CD4-positive, alpha-beta T cell (primary cell): Measurements from ENCODE around the gene MAPK14. TPM values are rescaled to one million over a fixed set of nuclear protein-coding genes. Genes with fewer than 3 reads are reported as not detected.

Experiments used
- ATAC-seq: fragments of 200-7000 bp; cut with Tn5 transposase; one replicate; pipeline ENCODE4 v1.10.0; 2022; ENCODE audit warnings: mild to moderate bottlenecking; ENCODE audit not compliant: poor library complexity
- CTCF ChIA-PET: fragments of 350-600 bp; sonication (Branson Sonifier 250); formaldehyde crosslinking; loops from one replicate; lab custom pipeline; 2021; ENCODE audit warnings: antibody characterized with exemption, inconsistent platforms; lab: Charles Lee
- POLR2A ChIA-PET: fragments of 350-600 bp; sonication (Branson Sonifier 250); formaldehyde crosslinking; loops from one replicate; lab custom pipeline; 2021; ENCODE audit warnings: antibody characterized with exemption, inconsistent platforms; lab: Charles Lee
- DNase-seq, 14 experiments: peaks; one replicate each; pipeline ENCODE4 v3.0.0-alpha.2; 2013 to 2020; ENCODE audit warnings: mixed read lengths in 2 of 14
- H3K27ac ChIP-seq, 2 donors: one replicate each; pipeline versions ENCODE4 v1.5.1 to v1.7.0; 2013; ENCODE audit warnings: low read length in 2 of 2, low read depth in 1 of 2, mild to moderate bottlenecking in 1 of 2
- H3K27me3 ChIP-seq, 2 experiments: 1 replicate in 1 of 2; 2 replicates in 1 of 2; pipeline versions ENCODE4 v1.6.1 to v1.7.0; 2013; ENCODE audit warnings: low read length in 2 of 2, control low read depth in 1 of 2, mild to moderate bottlenecking in 1 of 2, moderate library complexity in 1 of 2; ENCODE audit not compliant: insufficient read depth in 2 of 2, control insufficient read depth in 1 of 2
- H3K36me3 ChIP-seq: one replicate; pipeline ENCODE4 v1.6.1; 2013; ENCODE audit warnings: low read length, control low read depth; ENCODE audit not compliant: insufficient read depth
- H3K4me1 ChIP-seq: one replicate; pipeline ENCODE4 v1.6.1; 2013; ENCODE audit warnings: low read length, control low read depth; ENCODE audit not compliant: insufficient read depth
- H3K4me3 ChIP-seq: one replicate; pipeline ENCODE4 v1.5.1; 2013; ENCODE audit warnings: mild to moderate bottlenecking, low read length, moderate library complexity
- H3K9me3 ChIP-seq, 2 experiments: 1 replicate in 1 of 2; 2 replicates in 1 of 2; pipeline versions ENCODE4 v1.6.1 to v1.7.0; 2013; ENCODE audit warnings: low read length in 2 of 2, mild to moderate bottlenecking in 2 of 2, control low read depth in 1 of 2, moderate library complexity in 1 of 2; ENCODE audit not compliant: control insufficient read depth in 1 of 2, insufficient read depth in 1 of 2
- H3K27ac Mint-ChIP-seq: one replicate; pipeline ENCODE4 v1.8.0; 2020; ENCODE audit warnings: mixed read lengths
- H3K27me3 Mint-ChIP-seq: one replicate; pipeline ENCODE4 v1.8.0; 2021; ENCODE audit warnings: mixed read lengths
- H3K36me3 Mint-ChIP-seq: one replicate; pipeline ENCODE4 v1.8.0; 2021; ENCODE audit warnings: low read depth, mixed read lengths
- H3K4me1 Mint-ChIP-seq: one replicate; pipeline ENCODE4 v1.8.0; 2021; ENCODE audit warnings: low read depth, mixed read lengths
- H3K4me3 Mint-ChIP-seq: one replicate; pipeline ENCODE4 v1.8.0; 2020; ENCODE audit warnings: mild to moderate bottlenecking, mixed read lengths
- H3K9me3 Mint-ChIP-seq: one replicate; pipeline ENCODE4 v1.8.0; 2020; ENCODE audit warnings: mixed read lengths
- intact Hi-C, 2 experiments: fragments of 100-400 bp; cut with DNase I in 1 of 2; cut with micrococcal nuclease in 1 of 2; formaldehyde crosslinking; loops; one replicate each; pipeline versions ENCODE4 v1.15.1 to v1.9.0; 2023 to 2025; cut with DNase I, micrococcal nuclease
- total RNA-seq, 174 experiments: library from RNA in 2 of 174; stranded (reverse) in 2 of 174; gene quantifications; one replicate each; pipeline ENCODE4 v1.2.3 and lab custom pipeline; 2021 to 2026
- TF ChIP-seq, protein P1 (sequence below): fragments of 200-600 bp; IDR thresholded peaks from one replicate; pipeline ENCODE4 v1.8.0; 2022; ENCODE audit warnings: antibody characterized with exemption, mild to moderate bottlenecking

Gene MAPK14
- total RNA-seq, 2 experiments from 2014 or later: 42.6 to 42.8 TPM

DNA sequence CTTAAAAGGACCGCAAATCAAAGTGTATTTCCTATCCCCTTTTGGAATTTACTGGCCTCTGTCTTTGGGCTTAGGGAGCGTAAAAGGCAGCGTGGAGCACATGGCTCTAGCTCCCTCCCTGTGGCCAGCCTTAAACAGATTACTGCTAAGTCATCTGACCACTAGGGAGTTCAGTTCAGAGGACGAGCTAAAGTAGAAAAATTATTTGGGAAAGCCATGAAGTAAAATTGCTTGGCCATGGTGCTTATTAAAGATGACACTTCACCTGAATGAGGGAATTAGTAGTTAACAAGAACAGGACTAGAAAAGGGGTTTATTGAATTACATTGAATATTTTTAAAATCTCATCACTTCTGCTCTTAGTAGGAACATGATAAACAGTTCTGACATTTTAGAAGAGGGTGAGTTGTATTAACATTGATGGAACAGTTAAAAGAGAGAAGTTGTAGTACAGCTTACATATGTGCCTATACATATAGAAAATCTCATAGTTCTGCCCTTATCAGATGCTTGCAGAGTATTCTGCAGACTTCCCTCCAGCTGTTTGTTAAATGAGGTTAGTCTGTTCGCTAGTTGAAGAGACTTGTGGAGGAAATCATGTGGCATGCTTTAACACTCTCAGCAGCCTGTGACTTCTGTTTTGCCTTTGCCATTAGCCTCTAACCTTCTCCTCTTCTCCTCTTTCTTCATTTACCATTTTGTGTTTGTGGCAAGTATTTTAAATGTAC lies 71.5 kb downstream of the MAPK14 start:
- intact Hi-C loops: loop anchor here in 1 of 2 experiments (5.0 to 10.0 kb wide), 2 partner anchors 33 to 256 kb away; partner anchors contain the start of gene MAPK13
- peak overlapping the region; percentile 57 for H3K4me3 Mint-ChIP-seq
- ATAC-seq (peak; percentile 39), DNase-seq (peak in 1 of 14 experiments; percentile 61)
- peaks cover 73% of the 10 kb centered on the region for H3K4me1 Mint-ChIP-seq
- ChIA-PET POLR2A (interaction anchor here (0.6 to 3.6 kb wide), 8 partner anchors 10 to 71 kb away, joined by 3 to 45 read pairs (median 12); partner anchors contain the start of genes MAPK13 and MAPK14), CTCF (interaction anchor here (0.9 to 2.4 kb wide), 2 partner anchors 8 to 71 kb away, joined by 3 to 13 read pairs; partner anchors contain the start of gene MAPK14)
- H3K4me3 ChIP-seq: no peak overlapping the region
- H3K27ac Mint-ChIP-seq: peak overlapping the region; percentile 89
- H3K27me3 Mint-ChIP-seq: no peaks in the 10 kb centered on the region
- peak overlapping the region; percentile 18 to 20 for H3K27ac ChIP-seq
- peaks cover 39% of the 10 kb centered on the region for H3K36me3 ChIP-seq
- H3K9me3 ChIP-seq: no peaks in the 10 kb centered on the region
- H3K36me3 Mint-ChIP-seq: peaks cover 29% of the 10 kb centered on the region
- TF ChIP-seq, protein P1, sequence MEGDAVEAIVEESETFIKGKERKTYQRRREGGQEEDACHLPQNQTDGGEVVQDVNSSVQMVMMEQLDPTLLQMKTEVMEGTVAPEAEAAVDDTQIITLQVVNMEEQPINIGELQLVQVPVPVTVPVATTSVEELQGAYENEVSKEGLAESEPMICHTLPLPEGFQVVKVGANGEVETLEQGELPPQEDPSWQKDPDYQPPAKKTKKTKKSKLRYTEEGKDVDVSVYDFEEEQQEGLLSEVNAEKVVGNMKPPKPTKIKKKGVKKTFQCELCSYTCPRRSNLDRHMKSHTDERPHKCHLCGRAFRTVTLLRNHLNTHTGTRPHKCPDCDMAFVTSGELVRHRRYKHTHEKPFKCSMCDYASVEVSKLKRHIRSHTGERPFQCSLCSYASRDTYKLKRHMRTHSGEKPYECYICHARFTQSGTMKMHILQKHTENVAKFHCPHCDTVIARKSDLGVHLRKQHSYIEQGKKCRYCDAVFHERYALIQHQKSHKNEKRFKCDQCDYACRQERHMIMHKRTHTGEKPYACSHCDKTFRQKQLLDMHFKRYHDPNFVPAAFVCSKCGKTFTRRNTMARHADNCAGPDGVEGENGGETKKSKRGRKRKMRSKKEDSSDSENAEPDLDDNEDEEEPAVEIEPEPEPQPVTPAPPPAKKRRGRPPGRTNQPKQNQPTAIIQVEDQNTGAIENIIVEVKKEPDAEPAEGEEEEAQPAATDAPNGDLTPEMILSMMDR: peak; percentile 12
- H3K27me3 ChIP-seq: no peaks in the 10 kb centered on the region
- H3K4me1 ChIP-seq: peaks cover 30% of the 10 kb centered on the region
- H3K9me3 Mint-ChIP-seq: no peaks in the 10 kb centered on the region

DNA sequence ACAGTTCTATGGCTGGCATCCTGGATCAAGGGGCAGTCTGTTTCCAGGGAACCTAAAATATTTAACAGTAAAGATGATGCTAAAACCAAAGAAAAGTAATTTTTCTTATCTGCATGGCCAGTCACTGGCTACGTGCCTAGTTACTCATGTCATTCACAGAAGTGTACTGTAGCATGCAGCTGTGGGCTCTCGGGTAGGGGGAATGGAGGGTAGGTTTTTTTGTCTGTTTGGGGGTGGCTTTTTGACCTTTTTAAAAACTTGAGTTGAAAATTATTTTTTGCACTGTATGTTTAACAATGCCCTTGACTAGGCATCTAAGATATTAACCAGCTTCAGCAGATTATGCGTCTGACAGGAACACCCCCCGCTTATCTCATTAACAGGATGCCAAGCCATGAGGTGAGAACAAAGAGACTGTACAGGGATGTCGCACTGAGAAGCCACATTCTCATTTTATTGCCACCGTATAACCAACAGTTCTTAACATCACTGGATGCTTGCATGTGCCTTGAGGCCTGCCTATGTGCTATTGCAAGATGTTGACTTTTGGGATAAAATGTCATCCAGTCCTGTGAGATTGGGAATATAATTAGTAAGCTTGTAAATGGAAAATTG lies 72.4 kb downstream of the MAPK14 start:
- H3K4me3 ChIP-seq: no peak overlapping the region
- H3K27me3 ChIP-seq: no peaks in the 10 kb centered on the region
- peaks cover 45% of the 10 kb centered on the region for H3K36me3 ChIP-seq
- H3K4me3 Mint-ChIP-seq: peak overlapping the region; percentile 17
- DNase-seq: peak in 7 of 14 experiments; percentile 35 to 84 (median 57)
- TF ChIP-seq, protein P1: no peak
- H3K4me1 Mint-ChIP-seq: peaks cover 64% of the 10 kb centered on the region
- no peaks in the 10 kb centered on the region for H3K27me3 Mint-ChIP-seq
- peak; percentile 90 for ATAC-seq
- no peaks in the 10 kb centered on the region for H3K9me3 ChIP-seq
- POLR2A ChIA-PET: interaction anchor here (0.7 to 3.6 kb wide), 9 partner anchors 9 to 72 kb away, joined by 3 to 45 read pairs (median 11); partner anchors contain the start of genes MAPK13 and MAPK14
- no peaks in the 10 kb centered on the region for H3K9me3 Mint-ChIP-seq
- CTCF ChIA-PET: interaction anchor here (0.9 to 2.4 kb wide), 3 partner anchors 72 to 203 kb away, joined by 3 to 13 read pairs (median 3); partner anchors contain the start of gene MAPK14
- intact Hi-C loops: loop anchor here (1.0 to 10.0 kb wide), 5 partner anchors 31 to 255 kb away; partner anchors contain the start of genes MAPK13 (in 2 of the 2), BRPF3 (in 1 of the 2) and MAPK14 (in 1 of the 2)
- peak overlapping the region; percentile 89 for H3K27ac Mint-ChIP-seq
- peaks cover 29% of the 10 kb centered on the region for H3K4me1 ChIP-seq
- H3K36me3 Mint-ChIP-seq: peaks cover 36% of the 10 kb centered on the region
- peak overlapping the region; percentile 1 to 18 for H3K27ac ChIP-seq

DNA sequence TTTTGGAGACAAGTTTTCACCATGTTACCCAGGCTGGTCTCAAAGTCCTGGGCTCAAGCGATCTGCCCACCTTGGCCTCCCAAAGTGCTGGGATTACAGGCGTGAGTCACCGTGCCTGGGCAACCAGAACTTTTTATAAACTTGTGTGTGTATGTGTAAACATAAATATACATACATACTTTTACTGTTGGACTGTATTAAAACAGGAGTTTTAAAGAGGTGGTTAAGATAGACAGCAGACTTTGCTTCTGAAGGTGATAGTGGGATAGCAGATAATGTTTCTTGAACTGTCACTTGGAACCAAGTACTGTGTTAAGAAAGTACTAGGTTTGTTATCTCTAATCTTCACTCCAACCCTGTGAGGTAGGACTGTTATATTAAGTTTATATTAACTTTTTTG lies 74.1 kb downstream of the MAPK14 start:
- ChIA-PET CTCF (interaction anchor here (1.4 to 1.5 kb wide), 3 partner anchors 19 to 201 kb away, joined by 3 to 4 read pairs (median 3); no protein-coding TSS in a partner anchor), POLR2A (interaction anchor here (0.8 to 3.6 kb wide), 2 partner anchors 17 to 30 kb away, joined by 3 to 28 read pairs; partner anchors contain the start of gene MAPK13)
- no peaks in the 10 kb centered on the region for H3K9me3 Mint-ChIP-seq
- Histone ChIP-seq H3K4me3 (no peak overlapping the region), H3K9me3 (no peaks in the 10 kb centered on the region), H3K27me3 (no peaks in the 10 kb centered on the region), H3K4me1 (peaks cover 24% of the 10 kb centered on the region), H3K27ac (no peak overlapping the region), H3K36me3 (peaks cover 46% of the 10 kb centered on the region)
- peak overlapping the region; percentile 89 for H3K27ac Mint-ChIP-seq
- H3K36me3 Mint-ChIP-seq: peaks cover 38% of the 10 kb centered on the region
- TF ChIP-seq, protein P1: no peak
- H3K27me3 Mint-ChIP-seq: no peaks in the 10 kb centered on the region
- intact Hi-C loops: loop anchor here in 1 of 2 experiments (2.0 kb wide), 2 partner anchors 29 to 95 kb away; partner anchors contain the start of genes BRPF3 and MAPK13
- ATAC-seq (no peak), DNase-seq (no peak)
- H3K4me3 Mint-ChIP-seq: no peak overlapping the region
- peaks cover 57% of the 10 kb centered on the region for H3K4me1 Mint-ChIP-seq
